ENCODE data around the gene DNMT3A. TPM values are rescaled to one million over a fixed set of nuclear protein-coding genes. Genes with fewer than 3 reads are reported as not detected.

Gene DNMT3A
- total and polyA plus RNA-seq, 12 donors: 10.6 to 53.4 (median 25.0) TPM

- WGBS, 4 donors: 67 to 100% (median 73%) methylated on average over 4 to 10 of the region's 10 CpGs
- Histone ChIP-seq H3K27me3 (no peaks in the 10 kb centered on the region), H3K27ac (no peak overlapping the region), H3K36me3 (replicated peaks in 1 of 2) (no peaks in the 10 kb centered on the region), H3K4me1 (replicated peaks in 1 of 2) (peaks cover 0 to 26% of the 10 kb centered on the region in 2 donors), H3K9me3 (replicated peaks in 1 of 3) (no peaks in the 10 kb centered on the region), H3K4me3 (no peak overlapping the region)
- no peak for TF ChIP-seq POLR2A (IDR thresholded peaks at IDR 0.05)
- TF ChIP-seq CTCF (IDR thresholded peaks at IDR 0.05): no peak
- peak in 6 of 7 donors; percentile 18 to 72 (median 62) for DNase-seq
- intact Hi-C loops (cut with DNase I): loop anchor here (5.0 kb wide), 2 partner anchors 37 to 143 kb away; partner anchors contain the start of gene DNMT3A (in 2 of the 2)
Measured at GRCh38 chr2:25378731-25379490, 37.2 kb upstream of the DNMT3A start.

- intact Hi-C loops (cut with DNase I): loop anchor here (5.0 kb wide), 2 partner anchors 36 to 144 kb away; partner anchors contain the start of gene DNMT3A (in 2 of the 2)
- DNase-seq: peak in 2 of 7 donors; percentile 19 to 44
- TF ChIP-seq POLR2A (IDR thresholded peaks at IDR 0.05) (no peak), CTCF (IDR thresholded peaks at IDR 0.05) (no peak)
Measured at GRCh38 chr2:25377822-25378421, 36.2 kb upstream of the DNMT3A start.

GRCh38 chr2:25376750-25377621, 35.3 kb upstream of the DNMT3A start:
- Histone ChIP-seq H3K36me3 (replicated peaks in 1 of 2) (no peaks in the 10 kb centered on the region), H3K27me3 (no peaks in the 10 kb centered on the region), H3K27ac (no peak overlapping the region), H3K4me3 (peak overlapping the region in 1 of 4 donors; percentile 16), H3K4me1 (replicated peaks in 1 of 2) (peaks cover 0 to 26% of the 10 kb centered on the region in 2 donors), H3K9me3 (replicated peaks in 1 of 3) (no peaks in the 10 kb centered on the region)
- peak; percentile 78 to 88 (median 86) for DNase-seq
- WGBS, 4 donors: 19 to 33% (median 22%) methylated on average over 35 to 52 of the region's 52 CpGs
- intact Hi-C loops (cut with DNase I): loop anchor here (5.0 kb wide), 2 partner anchors 35 to 145 kb away; partner anchors contain the start of gene DNMT3A (in 2 of the 2)
- TF ChIP-seq CTCF (IDR thresholded peaks at IDR 0.05) (peak; percentile 58 to 98 (median 74)), POLR2A (IDR thresholded peaks at IDR 0.05) (no peak)

More at GRCh38 chr2:25377822-25378421, 36.2 kb upstream of the DNMT3A start:
- Histone ChIP-seq H3K4me3 (no peak overlapping the region), H3K4me1 (replicated peaks in 1 of 2) (peaks cover 0 to 26% of the 10 kb centered on the region in 2 donors), H3K36me3 (replicated peaks in 1 of 2) (no peaks in the 10 kb centered on the region), H3K27ac (no peak overlapping the region), H3K9me3 (replicated peaks in 1 of 3) (no peaks in the 10 kb centered on the region), H3K27me3 (no peaks in the 10 kb centered on the region)
- 92 to 96% (median 94%) methylated on average over 16 to 22 of the region's 22 CpGs for WGBS, 4 donors
